AG09319 (cell line): Measurements from ENCODE around the gene LUC7L2.

Source experiments
- DNase-seq: peaks from one replicate; pipeline ENCODE4 v3.0.0-alpha.2; 2010; ENCODE audit warnings: low read depth; ENCODE audit errors: extremely low read depth
- TF ChIP-seq, protein P1 (sequence below): IDR thresholded peaks from 2 replicates; pipeline ENCODE4 v1.5.1; 2011; ENCODE audit warnings: low read depth, mild to moderate bottlenecking, inconsistent platforms, low read length, moderate library complexity

Gene LUC7L2

DNA sequence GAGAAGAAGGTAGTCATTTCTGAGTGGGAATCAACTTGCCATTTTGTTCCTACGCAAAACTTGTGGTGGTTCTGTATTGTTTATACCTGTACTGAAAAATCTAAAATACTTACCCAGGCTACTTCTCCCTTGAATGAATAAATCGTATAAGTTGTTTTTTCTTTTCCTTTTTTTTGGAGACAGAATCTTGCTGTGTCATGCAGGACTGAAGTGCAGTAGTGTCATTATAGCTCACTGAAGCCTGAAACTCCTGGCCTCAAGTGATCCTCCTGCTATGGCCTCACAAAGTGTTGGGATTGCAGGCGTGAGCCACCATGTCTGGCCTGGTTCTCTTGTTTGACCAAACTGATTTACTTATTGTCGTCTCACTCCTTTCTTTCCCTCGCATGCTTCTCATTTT, 27.9 kb downstream of the LUC7L2 start:
- TF ChIP-seq, protein P1, sequence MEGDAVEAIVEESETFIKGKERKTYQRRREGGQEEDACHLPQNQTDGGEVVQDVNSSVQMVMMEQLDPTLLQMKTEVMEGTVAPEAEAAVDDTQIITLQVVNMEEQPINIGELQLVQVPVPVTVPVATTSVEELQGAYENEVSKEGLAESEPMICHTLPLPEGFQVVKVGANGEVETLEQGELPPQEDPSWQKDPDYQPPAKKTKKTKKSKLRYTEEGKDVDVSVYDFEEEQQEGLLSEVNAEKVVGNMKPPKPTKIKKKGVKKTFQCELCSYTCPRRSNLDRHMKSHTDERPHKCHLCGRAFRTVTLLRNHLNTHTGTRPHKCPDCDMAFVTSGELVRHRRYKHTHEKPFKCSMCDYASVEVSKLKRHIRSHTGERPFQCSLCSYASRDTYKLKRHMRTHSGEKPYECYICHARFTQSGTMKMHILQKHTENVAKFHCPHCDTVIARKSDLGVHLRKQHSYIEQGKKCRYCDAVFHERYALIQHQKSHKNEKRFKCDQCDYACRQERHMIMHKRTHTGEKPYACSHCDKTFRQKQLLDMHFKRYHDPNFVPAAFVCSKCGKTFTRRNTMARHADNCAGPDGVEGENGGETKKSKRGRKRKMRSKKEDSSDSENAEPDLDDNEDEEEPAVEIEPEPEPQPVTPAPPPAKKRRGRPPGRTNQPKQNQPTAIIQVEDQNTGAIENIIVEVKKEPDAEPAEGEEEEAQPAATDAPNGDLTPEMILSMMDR, result no peak
- DNase-seq, result no peak

DNA sequence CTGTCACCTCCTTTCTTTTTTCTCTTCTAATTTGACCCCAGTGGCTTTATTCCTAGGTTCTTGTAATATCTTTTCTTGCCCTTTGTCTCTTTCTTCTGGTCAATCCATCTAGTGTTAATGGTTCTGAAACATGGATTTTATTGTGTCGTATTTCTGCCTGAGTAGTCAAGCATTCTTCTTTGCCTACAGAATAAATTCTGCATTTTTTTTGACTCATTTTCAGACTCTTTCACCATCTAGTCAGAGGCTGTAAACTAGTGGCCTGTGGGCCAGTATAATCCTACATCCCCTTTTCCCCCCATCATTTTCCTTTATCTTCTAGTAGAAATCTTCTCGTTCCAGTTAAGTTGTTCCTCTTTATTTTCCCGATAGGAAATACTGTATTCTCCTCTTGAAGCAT, 29.4 kb downstream of the LUC7L2 start:
- DNase-seq, result no peak
- TF ChIP-seq, protein P1, result no peak

DNA sequence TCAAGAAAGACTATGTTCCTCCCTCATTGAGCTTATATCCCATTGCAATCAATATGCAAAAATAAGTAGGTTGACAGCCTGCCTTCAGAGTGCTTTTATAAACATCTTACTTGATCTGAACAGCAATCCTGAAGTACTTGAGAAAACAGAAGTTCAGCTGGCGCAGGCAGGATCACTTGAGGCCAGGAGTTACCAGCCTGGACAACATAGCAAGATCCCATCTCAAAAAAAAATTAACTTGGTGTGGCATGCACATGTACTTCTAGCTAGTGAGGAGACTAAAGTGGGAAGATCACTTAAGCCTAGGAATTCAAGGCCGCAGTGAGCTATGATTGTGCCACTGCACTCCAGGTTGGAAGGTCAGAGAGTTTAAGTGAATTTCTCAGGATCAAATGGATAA, 30.1 kb downstream of the LUC7L2 start:
- no peak for DNase-seq
- TF ChIP-seq, protein P1, result no peak

DNA sequence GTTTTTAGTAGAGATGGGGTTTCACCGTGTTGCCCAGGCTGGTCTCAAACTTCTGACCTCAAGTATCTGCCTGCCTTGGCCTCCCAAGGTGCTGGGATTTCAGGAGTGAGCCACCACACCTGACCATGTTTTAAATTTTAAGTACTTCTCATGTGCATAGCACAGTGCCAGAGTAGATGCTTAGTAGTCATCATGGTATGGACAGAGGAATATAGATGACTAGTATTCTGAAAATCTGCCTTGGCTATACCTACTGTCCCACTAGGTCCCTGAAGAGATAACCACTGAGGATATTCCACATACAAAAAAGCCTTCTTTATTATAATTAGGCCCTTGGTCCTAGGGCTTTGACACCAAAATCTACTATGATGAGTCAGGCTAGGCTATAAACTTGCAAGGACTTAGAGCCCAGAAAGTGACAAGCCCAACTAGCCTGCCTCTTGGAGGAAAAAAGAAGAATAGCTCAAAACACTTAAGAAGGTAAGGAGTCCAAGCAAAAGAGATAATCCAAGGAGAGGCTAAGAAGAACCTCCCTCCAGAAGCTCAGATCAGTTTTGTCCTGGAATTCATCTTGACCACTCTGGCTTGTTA, 34.0 kb downstream of the LUC7L2 start:
- TF ChIP-seq, protein P1, result no peak
- DNase-seq, result no peak

DNA sequence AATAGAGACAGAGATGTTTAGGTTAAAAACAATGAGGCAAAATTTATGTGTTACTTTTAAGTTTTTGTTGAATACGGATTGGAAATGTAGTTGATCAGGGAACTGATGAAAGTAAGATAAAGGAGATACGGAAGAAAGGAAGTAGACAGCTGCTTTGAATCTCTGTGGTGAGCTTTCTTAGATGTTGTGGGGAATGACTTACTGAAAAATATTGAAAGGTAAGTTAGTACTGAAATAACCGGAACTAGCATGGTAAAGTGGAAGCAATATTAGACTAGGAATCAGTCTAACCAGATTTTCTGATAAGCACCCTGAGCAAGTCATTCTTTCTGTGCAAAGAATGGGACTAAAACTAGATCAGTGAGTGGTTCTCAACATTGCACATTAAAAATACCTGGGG, 34.8 kb downstream of the LUC7L2 start:
- DNase-seq, result no peak
- TF ChIP-seq, protein P1, result no peak

DNA sequence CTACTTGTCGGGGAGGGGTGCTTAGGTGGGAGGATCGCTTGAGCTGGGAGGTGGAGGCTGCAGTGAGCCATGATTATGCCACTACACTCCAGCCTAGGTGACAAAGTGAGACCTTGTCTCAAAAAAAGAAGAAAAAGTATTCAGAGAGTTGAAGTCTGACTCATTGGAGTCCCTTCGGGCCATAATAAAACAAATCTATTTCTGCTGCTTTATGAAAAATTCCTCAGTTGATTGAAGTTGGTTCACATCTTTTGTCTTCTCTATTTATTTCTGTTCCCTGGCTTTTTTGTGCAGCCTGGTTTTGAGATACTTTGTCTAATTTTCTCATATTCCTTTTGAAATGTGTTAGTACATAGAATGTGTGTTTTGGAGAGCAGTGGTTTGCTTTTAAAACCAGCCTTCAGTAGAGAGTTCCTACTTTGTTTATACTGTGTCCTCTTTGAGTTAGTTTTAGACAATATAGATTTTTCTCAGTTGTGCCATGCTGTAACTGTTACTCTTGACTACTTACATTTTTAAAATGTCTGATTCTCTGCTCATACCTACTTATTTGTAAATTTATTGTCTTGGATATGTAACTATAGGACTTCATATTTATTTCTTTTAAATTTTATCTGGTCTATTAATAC, 36.7 kb downstream of the LUC7L2 start:
- no peak for DNase-seq
- TF ChIP-seq, protein P1, result no peak

DNA sequence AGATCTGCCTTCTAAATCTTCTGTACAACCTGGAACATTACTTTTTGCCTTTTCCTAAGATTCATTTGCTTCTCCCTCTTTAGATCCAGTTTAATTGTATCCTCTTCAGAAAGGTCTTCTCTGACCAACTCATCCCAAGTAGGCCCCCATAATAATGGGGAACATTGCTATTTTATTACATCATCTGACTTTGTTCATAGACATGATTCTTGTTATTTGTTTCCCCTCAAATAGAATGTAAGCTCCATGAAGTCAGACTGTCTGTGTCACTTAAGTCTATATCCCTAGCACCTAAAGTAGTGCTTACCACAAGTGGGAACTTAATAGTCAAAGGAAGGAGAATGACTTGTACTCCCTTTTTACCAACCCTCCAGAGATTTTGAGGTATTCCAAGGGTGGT, 37.5 kb downstream of the LUC7L2 start:
- DNase-seq, result no peak
- TF ChIP-seq, protein P1, result no peak
